CD4-positive, alpha-beta T cell treated with Interferon gamma for 1 hour (primary cell): ENCODE measurements around the gene CNNM1.
A peak's percentile ranks its signal among the peaks of the same experiment; 100 is the strongest.

Experiments used
- DNase-seq: peaks from one replicate; pipeline ENCODE4 v3.0.0-alpha.2; 2020

Gene CNNM1

DNA sequence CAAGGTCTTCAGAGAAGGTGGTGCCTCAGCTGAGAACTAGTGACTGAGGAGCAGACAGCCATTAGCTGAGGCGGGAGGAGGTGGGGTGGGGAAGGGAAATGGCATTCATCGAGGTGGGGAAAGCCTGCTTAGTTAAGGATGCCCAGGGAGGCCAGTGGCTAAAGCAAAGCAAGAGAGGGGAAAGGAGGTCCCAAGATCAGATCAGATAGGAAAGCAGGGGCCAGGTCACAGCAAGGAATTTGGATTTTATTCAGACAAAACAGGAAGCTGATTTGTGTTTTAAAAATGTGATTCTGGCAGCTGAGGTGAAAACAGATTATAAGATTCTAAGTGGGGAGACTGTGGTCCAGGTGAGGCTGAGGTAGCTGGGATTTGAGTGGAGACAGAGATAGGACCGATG lies 45.8 kb downstream of the CNNM1 start:
- no peak for DNase-seq

DNA sequence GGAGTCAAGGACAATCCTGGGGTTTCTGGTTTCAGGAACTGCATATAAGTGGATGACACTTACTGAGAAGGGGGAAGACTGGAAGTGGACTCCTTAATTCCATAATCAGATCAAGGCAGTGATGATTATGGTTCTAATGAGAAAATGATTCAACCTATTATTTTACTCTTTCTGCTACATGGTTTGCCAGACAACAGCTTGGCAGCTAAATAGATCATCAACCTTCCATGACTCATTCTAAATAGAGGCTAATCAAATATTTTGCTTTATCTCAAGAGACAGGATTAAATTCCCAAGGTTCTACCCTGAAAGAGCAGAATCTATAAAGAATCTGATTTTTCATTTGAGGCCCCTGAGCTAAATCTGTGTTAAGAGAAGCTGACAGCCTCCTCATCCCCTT lies 46.3 kb downstream of the CNNM1 start:
- no peak for DNase-seq

DNA sequence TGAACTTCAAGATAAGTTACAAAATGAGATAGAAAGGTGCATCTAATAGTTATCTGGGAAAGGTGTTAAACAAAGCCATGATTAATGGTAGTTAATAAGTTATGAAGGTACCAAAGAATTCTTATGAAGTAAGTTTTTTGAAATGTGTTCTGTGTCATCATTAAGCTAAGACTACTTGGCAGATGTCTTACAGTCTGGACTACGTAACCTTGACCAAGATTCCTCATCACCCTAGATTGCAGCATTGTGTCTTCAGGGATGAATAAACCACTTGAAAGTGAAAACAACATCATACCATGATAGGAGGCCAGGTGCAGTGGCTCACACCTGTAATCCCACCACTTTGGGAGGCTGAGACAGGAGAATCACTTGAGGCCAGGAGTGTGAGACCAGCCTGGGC lies 53.0 kb downstream of the CNNM1 start:
- no peak for DNase-seq

DNA sequence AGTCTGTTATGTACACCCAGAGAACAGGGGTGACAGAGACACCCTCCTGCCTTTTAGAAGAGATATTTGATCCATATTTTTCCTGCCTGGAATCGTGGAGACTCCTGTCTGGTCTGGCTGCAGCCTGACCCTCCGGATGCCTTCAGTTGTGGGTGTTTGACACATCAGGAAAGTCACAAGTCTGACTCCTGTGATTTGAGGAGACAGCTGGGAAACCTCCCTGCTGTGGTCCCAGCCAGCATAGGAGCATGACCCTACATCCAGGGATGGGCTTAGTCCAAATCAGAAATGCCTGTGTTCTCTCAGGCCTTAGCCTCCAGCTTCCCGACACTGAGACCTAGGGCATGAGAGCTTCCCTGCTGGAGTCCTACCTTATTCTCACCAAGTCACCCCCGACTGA lies 57.9 kb downstream of the CNNM1 start:
- no peak for DNase-seq

DNA sequence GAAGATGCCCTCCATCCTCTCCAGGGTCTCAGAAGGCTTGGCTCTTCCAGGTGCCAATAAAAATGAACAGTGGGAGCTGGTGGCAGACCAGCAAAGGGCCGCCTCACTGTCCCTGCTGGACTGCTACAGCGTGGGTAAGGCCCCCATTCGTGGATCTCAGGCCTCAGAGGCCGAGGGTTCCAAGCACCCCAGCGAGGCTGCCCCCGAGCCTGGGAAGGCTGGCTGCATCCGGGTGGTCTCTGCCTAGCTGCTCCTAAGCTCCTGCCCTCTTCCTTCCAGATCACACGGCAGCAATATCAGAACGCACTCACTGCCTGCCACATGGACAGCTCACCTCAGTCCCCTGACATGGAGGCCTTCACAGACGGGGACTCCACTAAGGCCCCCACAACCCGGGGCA lies 58.4 kb downstream of the CNNM1 start:
- no peak for DNase-seq

DNA sequence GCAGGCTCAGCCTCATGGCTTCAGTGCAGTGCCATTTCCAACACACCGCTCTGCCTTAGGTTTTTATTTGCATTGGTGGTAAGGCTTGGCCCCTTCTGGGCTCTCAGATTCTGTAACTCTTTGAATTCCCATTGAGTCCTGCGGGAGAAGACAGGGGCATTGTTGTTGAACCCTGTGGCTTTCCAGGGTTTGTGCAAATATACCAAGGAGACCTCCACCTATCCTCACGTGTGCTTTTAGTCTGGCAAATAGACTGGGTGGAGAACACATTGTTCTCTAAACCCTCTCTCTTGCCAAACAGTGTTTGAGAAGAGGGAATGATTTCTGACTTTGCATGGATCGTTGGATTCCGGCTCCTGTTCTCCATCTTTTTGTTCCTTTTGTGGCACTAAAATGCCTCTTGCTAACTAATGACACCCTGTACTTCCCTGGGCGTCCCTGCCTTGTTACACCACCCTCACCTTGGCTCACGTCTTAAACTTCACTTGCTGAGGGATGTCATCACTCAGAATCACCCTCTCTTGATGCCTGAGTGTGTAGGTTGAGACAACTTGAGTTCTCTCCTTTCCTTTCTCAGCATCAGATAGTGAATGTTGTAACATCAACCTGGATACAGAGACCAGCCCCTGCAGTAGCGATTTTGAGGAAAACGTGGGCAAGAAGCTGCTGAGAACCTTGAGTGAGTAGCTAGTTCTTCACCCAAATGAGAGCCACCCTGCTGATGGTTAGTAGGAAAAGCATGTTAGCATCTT lies 60.7 kb downstream of the CNNM1 start:
- DNase-seq, result no peak

DNA sequence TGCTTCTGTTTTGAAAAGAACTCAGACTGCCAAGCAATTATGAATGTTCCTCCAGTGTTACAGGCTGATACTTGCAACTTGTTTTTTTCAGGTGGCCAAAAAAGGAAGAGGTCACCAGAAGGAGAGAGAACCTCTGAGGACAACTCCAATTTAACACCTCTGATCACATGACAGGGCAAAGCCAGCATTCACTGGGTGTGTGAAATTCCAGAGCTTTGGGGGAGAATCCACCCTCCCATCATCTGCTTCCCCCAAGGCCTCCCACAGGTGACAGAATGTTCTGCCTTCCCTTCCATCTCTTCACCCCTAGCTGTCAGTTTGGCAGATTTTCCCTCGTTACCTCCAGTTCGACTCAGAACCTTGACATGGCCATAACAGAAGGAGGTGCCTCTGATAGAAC lies 62.2 kb downstream of the CNNM1 start:
- no peak for DNase-seq

DNA sequence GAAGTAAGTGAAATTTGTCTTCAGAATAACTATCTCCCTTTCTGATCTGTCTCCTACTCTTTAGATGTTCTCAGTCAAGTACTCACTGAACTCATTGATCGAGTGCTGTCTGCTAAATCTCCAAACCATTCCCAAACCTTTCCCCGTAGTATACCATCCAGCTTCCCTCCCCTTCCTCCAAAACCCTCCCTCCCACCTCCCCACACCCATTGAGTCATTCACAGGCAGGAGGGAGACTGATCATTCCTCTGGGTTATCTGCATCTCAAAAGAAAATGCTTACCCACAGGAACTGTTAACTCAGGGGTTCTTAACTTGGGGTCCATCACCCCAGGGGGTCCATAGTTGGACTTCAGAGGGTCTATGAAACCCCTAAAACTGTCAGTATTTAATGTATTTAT lies 63.9 kb downstream of the CNNM1 start:
- DNase-seq, result no peak

DNA sequence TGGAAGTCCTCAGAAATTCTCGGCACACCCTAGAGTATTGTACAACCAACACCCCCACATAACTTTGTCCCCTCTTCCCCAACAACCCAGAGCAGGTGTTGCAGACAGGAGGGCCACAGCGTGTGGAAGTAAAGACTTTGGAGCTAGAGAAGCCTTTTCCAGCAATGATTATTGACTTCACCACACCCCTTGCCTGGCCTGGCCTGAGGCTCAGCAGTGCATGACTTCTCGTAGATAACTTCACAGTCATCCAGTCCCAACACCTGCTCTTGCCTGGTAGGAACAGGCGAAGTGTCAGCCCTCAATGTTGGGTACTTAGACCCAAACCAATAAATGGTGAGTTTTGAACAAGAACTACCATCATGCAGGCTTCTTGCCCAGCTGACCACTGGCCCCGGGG lies 64.5 kb downstream of the CNNM1 start:
- DNase-seq, result no peak

DNA sequence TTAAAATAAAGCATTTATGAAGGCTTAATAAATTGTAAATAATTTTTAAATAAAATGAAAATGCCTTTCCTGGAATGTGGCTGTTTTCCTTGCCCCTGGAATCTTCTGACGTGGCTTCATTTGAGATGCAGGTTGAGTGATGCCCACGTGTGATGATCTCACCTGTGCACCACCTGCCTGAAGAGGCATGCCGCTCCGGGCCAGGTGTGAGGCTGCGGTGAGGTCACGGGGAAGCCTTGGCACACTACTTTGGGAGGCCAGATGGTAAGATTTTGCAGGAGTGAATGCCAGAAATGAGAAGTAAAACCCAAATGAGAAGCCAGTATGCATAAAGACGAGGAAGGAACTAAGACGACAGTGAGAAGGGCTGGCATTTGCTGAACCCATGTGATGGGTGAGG lies 65.1 kb downstream of the CNNM1 start:
- no peak for DNase-seq

DNA sequence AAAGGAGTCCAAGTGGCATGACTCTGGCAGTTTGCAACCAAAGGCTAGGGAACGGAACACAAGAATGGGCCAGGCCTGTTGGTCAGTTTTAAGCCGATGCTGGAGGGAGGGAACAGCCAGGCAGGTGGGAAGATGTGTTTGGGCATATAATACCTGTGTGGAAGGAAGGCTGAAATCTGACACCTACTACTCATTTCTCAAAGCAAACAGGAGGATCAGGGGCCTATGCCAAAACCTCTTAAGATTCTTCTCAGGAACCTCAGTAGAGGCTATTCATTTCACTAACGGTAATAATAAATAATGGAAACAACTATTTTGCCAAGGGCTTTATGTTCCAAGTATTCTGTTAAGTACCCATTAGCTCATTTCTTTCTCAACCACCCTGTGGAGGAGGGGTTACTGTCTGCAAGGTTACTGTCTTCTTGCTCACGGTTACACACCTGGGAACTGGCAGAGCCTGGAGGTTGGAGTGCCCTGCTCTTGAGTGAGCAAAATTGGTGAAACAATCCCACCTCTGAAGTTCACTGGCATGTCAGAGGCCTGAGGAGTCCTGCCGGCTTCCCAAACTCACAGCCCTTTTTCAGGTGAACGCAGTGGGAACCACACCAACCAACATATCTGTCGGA lies 65.7 kb downstream of the CNNM1 start:
- no peak for DNase-seq

DNA sequence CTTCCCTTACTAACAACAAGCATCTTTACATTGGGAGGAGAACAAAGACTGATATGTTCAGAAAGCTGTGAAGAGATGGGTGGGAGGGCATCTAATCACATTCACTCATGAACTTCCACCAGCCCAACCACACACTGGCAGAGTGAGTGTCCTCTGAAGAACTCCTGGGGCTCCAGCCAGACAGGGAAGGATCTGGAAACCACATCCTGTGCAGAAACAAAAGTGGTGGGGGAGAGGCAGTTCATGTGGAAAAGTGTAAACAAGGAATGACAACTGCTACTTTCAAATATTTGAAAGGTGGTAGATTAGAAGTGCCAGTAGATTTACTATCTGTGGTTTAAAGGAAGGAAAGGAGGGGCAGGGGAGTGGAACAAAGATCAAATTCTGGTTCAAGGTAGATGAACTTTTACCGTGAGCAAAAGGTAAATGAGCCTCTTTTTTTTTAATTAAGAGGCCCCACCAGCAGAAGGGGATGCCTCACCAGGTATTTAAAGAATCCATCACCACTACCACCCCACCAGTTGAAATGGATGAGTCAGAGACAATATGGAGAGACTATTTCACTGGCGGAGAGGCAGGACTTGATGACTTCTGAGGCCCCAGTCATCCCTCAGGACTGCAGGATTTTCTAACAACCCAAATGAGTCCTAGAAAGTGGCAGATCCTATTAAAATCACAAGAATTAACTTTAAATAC lies 66.7 kb downstream of the CNNM1 start:
- no peak for DNase-seq

DNA sequence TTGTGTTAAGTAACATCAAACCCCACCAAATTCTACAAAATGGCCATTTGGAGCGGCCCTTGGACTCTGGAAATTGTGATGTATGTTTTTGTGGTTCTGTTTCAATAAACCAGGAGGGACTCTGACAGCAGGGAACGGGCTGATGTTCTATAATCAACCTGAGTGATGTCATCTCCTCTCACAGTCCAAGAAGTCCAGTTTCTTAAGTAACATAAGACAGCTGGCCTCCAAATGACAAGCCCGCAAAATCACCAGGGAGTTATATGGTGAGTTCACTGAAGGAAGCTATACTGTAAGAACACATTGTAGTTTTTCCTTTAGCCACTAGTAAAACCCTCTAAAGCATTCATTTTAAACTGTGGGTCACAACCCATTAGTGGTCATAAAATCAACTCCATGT lies 67.3 kb downstream of the CNNM1 start:
- DNase-seq, result no peak

DNA sequence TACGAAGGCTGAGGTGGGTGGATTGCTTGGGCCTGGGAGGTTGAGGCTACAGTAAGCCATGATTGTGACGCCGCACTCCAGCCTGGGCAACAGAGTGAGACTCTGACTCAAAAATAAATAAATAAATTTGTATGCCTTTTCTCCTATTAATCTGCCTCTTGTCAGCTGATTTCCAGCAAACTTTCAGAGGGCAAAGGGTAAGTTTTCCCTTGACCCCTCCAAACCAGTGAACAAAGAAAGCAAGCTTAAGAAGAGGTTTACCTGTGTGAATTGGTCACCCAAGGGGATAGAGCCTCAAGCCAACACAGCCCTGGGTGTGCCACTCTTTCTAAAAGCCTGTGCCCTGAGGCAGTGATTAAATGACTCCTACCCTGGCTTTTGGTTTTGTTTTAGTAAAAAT lies 70.5 kb downstream of the CNNM1 start:
- no peak for DNase-seq

DNA sequence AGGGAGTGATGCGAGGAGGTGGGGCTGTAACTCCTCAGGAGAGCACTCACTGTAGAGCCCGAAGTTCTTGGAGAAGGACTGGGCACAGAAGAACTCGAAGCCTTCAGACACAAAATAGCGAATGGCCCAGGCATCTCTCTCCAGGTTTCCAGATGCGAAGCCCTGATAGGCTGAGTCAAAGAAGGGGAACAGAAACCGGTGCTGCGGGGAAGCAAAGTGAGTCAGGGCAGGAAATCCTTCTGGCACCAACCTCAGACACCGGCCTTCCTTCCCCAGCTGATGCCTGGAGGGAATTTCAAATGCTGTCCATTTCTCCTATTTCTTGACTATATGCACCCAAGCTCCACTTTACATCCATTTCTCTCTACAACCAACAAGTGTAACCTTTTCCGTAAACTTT lies 74.5 kb downstream of the CNNM1 start:
- DNase-seq, result peak; percentile 20

DNA sequence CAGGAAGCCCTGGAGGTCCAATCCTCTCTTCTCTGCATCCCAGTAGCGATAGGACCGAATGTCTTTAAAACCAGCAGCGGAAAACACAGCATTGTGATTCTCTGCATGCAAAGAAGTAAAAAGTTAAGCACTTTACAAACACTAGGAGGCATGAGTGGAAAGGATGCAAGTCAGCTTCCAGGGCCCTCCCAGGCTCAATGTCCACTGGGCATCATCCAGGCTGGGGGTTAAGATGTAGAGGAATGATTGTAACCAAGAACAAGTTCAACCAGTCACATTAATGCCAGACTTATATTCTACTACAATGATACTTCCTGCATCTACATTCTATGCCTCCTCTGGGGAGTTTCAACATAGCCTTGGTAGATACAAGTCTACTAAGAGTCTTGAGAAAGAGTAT lies 77.0 kb downstream of the CNNM1 start:
- no peak for DNase-seq

DNA sequence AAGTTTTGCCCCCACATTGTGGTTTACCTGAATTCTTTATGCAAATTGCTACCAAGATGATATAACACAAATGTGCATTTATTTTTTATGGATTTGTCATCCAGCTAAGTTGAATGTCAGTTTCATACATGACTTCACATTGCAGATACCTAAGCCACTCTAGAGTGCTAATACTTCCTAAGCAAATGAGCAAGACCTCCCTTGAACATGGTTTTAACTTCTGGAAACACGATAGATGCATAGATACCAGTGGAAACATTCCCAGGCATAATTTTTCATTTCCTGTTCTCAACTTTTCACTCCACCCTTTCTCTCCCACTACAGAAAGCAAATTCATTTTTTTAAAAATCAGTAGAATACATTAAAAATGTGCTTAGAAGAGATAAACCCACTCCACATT lies 81.0 kb downstream of the CNNM1 start:
- DNase-seq, result no peak

DNA sequence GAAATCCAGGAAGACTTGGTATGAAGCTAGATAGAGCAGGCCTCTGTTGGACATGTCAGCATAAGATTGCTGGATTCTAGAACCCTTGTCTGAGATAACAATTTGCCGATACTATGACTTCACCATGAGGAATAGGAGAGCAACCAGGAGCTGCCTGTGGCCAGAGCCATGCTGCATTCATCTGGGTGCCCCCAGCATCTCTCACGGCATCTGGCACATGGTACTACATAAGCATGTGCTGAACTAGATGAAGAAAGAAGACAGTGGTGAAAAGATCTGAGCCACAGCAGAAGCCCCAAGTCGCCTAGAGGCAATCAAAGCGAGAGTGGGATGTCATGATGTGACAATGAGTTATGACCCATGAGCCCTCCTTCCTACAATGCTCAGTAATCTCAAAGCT lies 81.7 kb downstream of the CNNM1 start:
- DNase-seq, result no peak

DNA sequence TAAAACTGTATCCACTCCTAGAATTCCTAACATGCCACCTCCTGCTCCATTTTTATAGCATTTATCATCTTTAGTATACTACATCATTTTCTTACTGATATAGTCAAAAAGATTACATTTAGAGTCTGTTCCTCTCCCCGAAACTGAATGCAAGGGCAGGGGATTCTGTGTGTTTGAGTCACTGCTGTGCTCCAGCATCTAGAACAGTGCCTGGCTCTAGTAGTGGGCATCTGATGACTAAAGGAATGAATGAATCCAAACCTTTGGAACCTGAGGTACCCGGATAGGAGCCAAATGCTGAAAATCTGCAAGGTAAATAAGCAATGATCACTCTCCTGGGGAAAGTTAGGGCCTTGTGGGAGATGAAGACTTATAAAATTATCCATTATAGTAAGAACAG lies 82.4 kb downstream of the CNNM1 start:
- DNase-seq, result no peak

DNA sequence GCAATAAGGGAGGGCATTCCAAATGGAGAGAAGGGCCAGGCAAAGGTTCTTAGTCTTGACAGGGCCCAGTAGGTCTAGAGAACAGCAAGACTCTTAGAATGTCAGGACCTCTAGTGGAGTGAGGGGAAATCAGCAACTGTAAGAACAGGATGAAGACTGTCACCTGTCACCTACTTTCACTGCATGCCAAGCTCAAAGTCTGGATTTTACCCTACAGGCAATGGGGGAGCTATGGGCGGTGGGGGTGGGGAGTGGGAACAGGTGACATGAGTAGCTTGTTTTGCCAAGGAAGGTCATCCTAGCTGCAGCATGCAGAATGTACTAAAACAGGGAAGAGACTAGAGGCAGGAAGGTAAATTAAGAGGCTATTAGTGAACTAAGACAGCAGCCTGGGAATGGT lies 82.9 kb downstream of the CNNM1 start:
- no peak for DNase-seq

DNA sequence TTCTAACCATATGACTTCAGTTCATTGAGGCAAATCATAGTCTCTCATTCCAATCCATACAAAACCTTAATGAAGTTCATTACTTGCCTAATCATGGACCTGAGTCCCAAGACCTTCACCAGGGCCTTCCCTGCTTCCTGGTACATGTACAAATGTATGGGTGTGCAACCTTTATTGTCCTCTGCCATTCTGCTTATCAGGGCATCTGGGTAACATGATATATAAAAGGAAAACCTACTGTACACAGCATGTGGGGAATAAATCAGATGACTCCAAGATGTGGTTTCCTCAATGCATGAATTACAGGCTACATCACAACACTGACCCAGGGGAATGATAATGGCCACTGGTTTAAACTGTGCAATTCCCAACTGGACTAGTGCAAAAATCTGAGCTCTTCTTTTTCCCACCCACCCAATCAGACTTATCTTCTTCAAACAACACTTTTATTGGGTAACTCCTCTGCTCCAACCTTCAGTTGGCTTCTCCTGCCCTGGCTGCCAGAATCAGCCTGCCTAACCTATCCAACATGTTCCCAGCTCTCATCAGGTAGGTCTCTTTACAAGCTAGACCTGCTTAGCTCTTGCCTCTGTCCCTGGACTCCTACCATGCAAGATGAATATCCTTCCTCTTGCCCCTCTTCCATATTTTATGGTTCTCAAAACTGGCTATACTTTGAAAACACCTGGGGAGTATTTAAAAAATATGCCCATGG lies 89.9 kb downstream of the CNNM1 start:
- DNase-seq, result no peak

DNA sequence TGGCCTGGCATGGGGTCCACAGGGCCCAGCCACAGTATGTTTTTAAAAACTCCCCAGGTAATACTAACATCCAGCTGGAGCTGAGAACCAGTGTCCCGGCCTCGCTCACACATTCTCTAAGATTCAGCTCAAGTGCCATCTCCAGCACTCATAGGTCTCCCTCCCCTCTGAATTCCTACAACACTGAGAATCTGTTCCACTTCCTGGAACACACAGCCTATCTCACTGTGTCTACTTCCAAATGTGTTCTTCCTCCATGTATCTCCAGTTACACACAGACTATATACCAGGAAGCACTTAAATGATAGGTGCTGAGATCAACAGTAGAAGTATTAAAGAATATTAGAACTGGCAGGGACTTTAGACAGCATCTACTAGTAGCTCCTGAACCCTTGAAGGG lies 90.5 kb downstream of the CNNM1 start:
- DNase-seq, result no peak

DNA sequence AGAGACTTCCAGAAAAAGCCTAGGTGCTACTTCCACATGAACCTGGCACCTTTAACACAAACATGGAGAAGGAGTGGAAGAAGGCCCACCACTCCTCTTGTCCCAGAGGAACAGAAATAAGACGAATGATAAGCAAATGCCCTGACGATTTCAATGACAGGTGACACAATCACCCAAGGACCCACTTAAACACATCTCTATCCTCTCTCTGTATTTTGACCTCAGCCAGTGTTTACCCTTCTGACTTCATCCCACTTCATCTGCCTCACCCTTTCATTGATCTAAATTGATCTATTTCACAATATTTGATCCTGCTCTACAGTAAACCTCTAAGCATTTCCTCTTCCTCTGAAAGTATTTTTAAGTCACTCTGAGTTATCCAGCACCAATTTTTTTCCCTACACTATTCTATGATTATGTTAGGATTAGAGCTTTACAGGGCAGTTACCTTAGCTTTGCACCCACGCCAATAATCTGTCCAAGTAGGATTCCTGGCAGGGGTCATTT lies 92.1 kb downstream of the CNNM1 start:
- DNase-seq, result no peak
